PC-3 (cell line): ENCODE data around the gene C11orf21. TPM values are rescaled to one million over a fixed set of nuclear protein-coding genes. Genes with fewer than 3 reads are reported as not detected.

ENCODE experiments used
- ATAC-seq: fragments of 200-7000 bp; cut with Tn5 transposase; 2 replicates; pipeline ENCODE4 v1.9.1; 2020; ENCODE audit warnings: mild to moderate bottlenecking, moderate library complexity
- BruUV-seq: library from RNA; stranded (reverse); fragments of 400-500 nt; replicated peaks from 2 replicates; lab custom pipeline; 2021; lab: Mats Ljungman, UMichigan
- CTCF ChIA-PET: fragments of 300-600 bp; sonication (Branson Sonifier 250); formaldehyde crosslinking; loops from one replicate; lab custom pipeline; 2022; ENCODE audit warnings: antibody characterized with exemption; lab: Charles Lee
- POLR2A ChIA-PET: fragments of 300-600 bp; sonication (Branson Sonifier 250); formaldehyde crosslinking; loops from one replicate; lab custom pipeline; 2022; ENCODE audit warnings: antibody characterized with exemption; ENCODE audit not compliant: unreplicated experiment; lab: Charles Lee
- DNase-seq: peaks from one replicate; pipeline ENCODE4 v3.0.0-alpha.2; 2015
- H2AFZ ChIP-seq: fragments of 300-600 bp; sonication (generic); 2 replicates; pipeline ENCODE4 v1.6.0; 2016; ENCODE audit warnings: antibody characterized with exemption, low read length
- H3F3A ChIP-seq: fragments of 300-600 bp; sonication (generic); one replicate; pipeline ENCODE4 v1.6.0; 2017; ENCODE audit warnings: antibody characterized with exemption, low read length, control low read depth, mild to moderate bottlenecking; ENCODE audit not compliant: unreplicated experiment
- H3K27ac ChIP-seq: fragments of 300-600 bp; sonication (generic); 2 replicates; pipeline ENCODE4 v1.5.1; 2016; ENCODE audit warnings: mild to moderate bottlenecking, low read length
- H3K27me3 ChIP-seq: fragments of 300-600 bp; sonication (generic); 2 replicates; pipeline ENCODE4 v1.6.1; 2016; ENCODE audit warnings: low read length, mixed read lengths
- H3K36me3 ChIP-seq: fragments of 300-600 bp; sonication (generic); 2 replicates; pipeline ENCODE4 v1.6.1; 2016; ENCODE audit warnings: low read depth, mixed run types, low read length, mixed read lengths
- H3K4me1 ChIP-seq: fragments of 300-600 bp; sonication (generic); 2 replicates; pipeline ENCODE4 v1.5.1; 2016; ENCODE audit warnings: low read length; ENCODE audit not compliant: insufficient read depth
- H3K4me2 ChIP-seq: fragments of 300-600 bp; sonication (generic); 2 replicates; pipeline ENCODE4 v1.6.0; 2016; ENCODE audit warnings: low read length
- H3K4me3 ChIP-seq: fragments of 300-600 bp; sonication (generic); 2 replicates; pipeline ENCODE4 v1.5.1; 2016; ENCODE audit warnings: mild to moderate bottlenecking, low read length, mixed read lengths
- H3K79me2 ChIP-seq: fragments of 300-600 bp; sonication (generic); 2 replicates; pipeline ENCODE4 v1.6.1; 2017; ENCODE audit warnings: low read length, mixed read lengths
- H3K9ac ChIP-seq: fragments of 300-600 bp; sonication (generic); 2 replicates; pipeline ENCODE4 v1.6.0; 2016; ENCODE audit warnings: mild to moderate bottlenecking, low read length
- H3K9me2 ChIP-seq: fragments of 300-600 bp; sonication (generic); replicated peaks from 2 replicates; pipeline ENCODE4 v1.6.1; 2016; ENCODE audit warnings: mixed run types, low read length, mixed read lengths
- H3K9me3 ChIP-seq: fragments of 300-600 bp; sonication (generic); 2 replicates; pipeline ENCODE4 v1.6.1; 2016; ENCODE audit warnings: low read length, mixed read lengths
- H4K20me1 ChIP-seq: fragments of 300-600 bp; sonication (generic); 2 replicates; pipeline ENCODE4 v1.6.1; 2016; ENCODE audit warnings: low read length, mixed read lengths
- EZH2 ChIP-seq: fragments of 300-600 bp; sonication (generic); IDR thresholded peaks from one replicate; pipeline ENCODE4 v1.6.1; 2017; ENCODE audit warnings: antibody characterized with exemption, mild to moderate bottlenecking, low read length; ENCODE audit not compliant: unreplicated experiment
- EZH2phosphoT487 ChIP-seq: fragments of 300-600 bp; sonication (generic); IDR thresholded peaks from 2 replicates; pipeline ENCODE4 v1.6.1; 2018; ENCODE audit warnings: mild to moderate bottlenecking, antibody characterized with exemption, low read length, borderline replicate concordance
- intact Hi-C: fragments of 100-400 bp; cut with micrococcal nuclease; formaldehyde crosslinking; loops from 2 replicates; pipeline ENCODE4 v1.9.0; 2023
- total RNA-seq: library from RNA; depleted of rRNA; stranded (reverse); fragments of >200 nt; gene quantifications from 2 replicates; pipeline ENCODE4 v1.2.3, GENCODE V29; 2014
- TF ChIP-seq, protein P1 (sequence below): fragments of 300-600 bp; sonication (generic); conservative IDR thresholded peaks from 2 replicates; pipeline ENCODE4 v1.5.1; 2017; ENCODE audit warnings: antibody characterized with exemption, low read depth, mild to moderate bottlenecking, low read length

The C11orf21 gene
- total RNA-seq, 1 experiment from 2014 or later, result not detected

DNA sequence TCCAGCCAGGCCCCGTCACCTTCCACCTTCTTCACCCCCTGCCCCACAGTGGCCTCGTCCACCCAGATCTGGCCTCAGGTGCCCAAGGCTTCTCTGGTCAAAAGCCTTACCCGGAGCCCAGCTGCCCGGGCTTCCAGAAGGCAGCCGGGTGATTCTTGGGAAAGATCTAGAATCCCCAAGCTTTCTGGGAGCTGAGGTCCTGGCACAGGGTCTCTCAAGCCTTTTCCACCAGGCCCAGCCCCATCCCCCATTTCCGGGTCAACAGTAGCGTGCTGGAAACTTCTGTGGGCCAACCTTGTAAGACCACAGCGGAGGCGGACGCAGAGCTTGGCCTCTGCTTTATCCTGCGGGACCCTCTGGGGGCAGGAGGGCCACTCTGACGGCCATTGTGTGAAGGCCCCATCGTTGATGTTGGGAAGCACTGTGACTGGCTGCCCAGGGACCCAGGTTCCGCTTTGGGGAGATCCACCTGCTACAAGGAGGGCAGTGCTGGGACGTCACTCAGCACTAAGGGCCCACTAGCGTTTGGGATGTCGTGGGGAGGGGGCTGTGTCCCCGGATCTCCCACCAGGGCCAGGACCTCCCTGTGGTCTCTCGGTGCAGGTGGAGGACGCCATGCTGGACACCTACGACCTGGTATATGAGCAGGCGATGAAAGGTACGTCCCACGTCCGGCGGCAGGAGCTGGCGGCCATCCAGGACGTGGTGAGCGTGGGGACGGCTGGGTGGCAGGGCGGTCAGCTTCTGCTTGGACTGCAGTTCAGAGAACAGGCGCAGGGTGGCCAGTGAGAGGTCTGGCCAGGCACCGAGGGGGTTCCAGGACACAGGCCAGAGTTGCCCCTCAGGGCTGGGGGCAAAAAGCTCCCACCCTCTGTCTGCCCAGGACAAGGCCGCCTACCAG, 11.6 kb upstream of the C11orf21 start:
- no peak overlapping the region for H2AFZ ChIP-seq
- H3K9ac ChIP-seq, result no peak overlapping the region
- H3K27ac ChIP-seq, result no peak overlapping the region
- intact Hi-C loops, result no loop called here
- H3K9me2 ChIP-seq, result no peaks in the 10 kb centered on the region
- ChIA-PET CTCF (no interaction called here), POLR2A (interaction anchor here (0.6 kb wide), 1 partner anchor 239 kb away, joined by 8 read pairs; no protein-coding TSS in a partner anchor)
- no TSS peak for BruUV-seq
- H3K4me2 ChIP-seq, result no peak overlapping the region
- H3K79me2 ChIP-seq, result no peaks in the 10 kb centered on the region
- H3K4me3 ChIP-seq, result no peak overlapping the region
- peaks cover 14% of the 10 kb centered on the region for H3K4me1 ChIP-seq
- H3K9me3 ChIP-seq, result no peaks in the 10 kb centered on the region
- no peaks in the 10 kb centered on the region for H4K20me1 ChIP-seq
- H3F3A ChIP-seq, result no peaks in the 10 kb centered on the region
- no peak for ATAC-seq
- TF ChIP-seq EZH2, result no peak
- TF ChIP-seq EZH2phosphoT487, result no peak
- TF ChIP-seq, protein P1, sequence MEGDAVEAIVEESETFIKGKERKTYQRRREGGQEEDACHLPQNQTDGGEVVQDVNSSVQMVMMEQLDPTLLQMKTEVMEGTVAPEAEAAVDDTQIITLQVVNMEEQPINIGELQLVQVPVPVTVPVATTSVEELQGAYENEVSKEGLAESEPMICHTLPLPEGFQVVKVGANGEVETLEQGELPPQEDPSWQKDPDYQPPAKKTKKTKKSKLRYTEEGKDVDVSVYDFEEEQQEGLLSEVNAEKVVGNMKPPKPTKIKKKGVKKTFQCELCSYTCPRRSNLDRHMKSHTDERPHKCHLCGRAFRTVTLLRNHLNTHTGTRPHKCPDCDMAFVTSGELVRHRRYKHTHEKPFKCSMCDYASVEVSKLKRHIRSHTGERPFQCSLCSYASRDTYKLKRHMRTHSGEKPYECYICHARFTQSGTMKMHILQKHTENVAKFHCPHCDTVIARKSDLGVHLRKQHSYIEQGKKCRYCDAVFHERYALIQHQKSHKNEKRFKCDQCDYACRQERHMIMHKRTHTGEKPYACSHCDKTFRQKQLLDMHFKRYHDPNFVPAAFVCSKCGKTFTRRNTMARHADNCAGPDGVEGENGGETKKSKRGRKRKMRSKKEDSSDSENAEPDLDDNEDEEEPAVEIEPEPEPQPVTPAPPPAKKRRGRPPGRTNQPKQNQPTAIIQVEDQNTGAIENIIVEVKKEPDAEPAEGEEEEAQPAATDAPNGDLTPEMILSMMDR, result no peak
- no peak for DNase-seq
- H3K27me3 ChIP-seq, result no peaks in the 10 kb centered on the region
- no peaks in the 10 kb centered on the region for H3K36me3 ChIP-seq

GRCh38 chr11:2312232-2313042, 10.7 kb upstream of the C11orf21 start:
- DNase-seq (peak; percentile 70), ATAC-seq (peak; percentile 80)
- H3K4me1 ChIP-seq, result peaks cover 14% of the 10 kb centered on the region
- CTCF ChIA-PET, result no interaction called here
- no peak overlapping the region for H3K4me3 ChIP-seq
- H3F3A ChIP-seq, result no peaks in the 10 kb centered on the region
- peak overlapping the region; percentile 50 for H3K27ac ChIP-seq
- H3K9ac ChIP-seq, result no peak overlapping the region
- peak overlapping the region; percentile 73 for H2AFZ ChIP-seq
- no peaks in the 10 kb centered on the region for H3K9me2 ChIP-seq
- H3K36me3 ChIP-seq, result no peaks in the 10 kb centered on the region
- H3K27me3 ChIP-seq, result no peaks in the 10 kb centered on the region
- H3K79me2 ChIP-seq, result no peaks in the 10 kb centered on the region
- intact Hi-C loops, result no loop called here
- H3K9me3 ChIP-seq, result no peaks in the 10 kb centered on the region
- no TSS peak for BruUV-seq
- H4K20me1 ChIP-seq, result no peaks in the 10 kb centered on the region
- POLR2A ChIA-PET, result no interaction called here
- TF ChIP-seq EZH2phosphoT487, result no peak
- TF ChIP-seq EZH2, result no peak
- TF ChIP-seq, protein P1, result no peak; the same call in 1 of the 2 replicates
- H3K4me2 ChIP-seq, result peak overlapping the region; percentile 12; the same call in 1 of the 2 replicates
